Measurements from ENCODE around the gene NGFR.

Gene NGFR

GRCh38 chr17:49468811-49469385 lies 26.2 kb upstream of the NGFR start:
- no peak for DNase-seq (ENCODE audit: low read depth in 4 of 4, low spot score in 1 of 4)

- no peak for DNase-seq (ENCODE audit: low read depth in 4 of 4, low spot score in 1 of 4)
These were observed 25.0 kb upstream of the NGFR start for GRCh38 chr17:49469831-49470810.

DNA sequence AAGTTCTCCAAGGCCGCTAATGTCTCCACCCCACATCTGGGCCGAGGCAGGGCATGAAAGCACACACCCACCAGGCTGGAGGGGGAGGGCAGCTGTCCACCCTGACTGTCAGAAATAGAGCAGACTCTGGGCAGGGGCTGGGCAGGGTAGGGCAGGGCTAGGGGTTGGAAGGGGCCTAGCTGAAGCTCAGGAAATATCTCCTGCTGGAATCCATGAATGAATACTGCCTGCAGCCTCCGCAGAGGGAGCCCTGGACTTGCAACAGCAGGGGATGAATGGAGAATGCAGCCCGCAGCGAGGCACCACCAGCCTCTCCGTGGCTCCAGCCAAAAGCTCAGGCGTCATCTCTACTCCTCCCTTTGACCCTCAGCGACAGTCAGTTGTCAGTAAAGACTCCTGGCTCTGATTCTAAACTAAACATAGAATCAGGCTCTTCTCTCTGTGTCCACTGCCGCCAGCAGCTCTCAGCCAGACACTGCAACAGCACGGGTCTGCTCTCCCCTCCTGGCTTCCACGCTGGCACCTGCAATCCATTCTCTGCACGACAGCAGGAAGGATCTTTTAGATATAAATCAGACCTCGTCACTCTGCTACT lies 23.9 kb upstream of the NGFR start:
- no peak for DNase-seq (ENCODE audit: low read depth in 4 of 4, low spot score in 1 of 4)

DNA sequence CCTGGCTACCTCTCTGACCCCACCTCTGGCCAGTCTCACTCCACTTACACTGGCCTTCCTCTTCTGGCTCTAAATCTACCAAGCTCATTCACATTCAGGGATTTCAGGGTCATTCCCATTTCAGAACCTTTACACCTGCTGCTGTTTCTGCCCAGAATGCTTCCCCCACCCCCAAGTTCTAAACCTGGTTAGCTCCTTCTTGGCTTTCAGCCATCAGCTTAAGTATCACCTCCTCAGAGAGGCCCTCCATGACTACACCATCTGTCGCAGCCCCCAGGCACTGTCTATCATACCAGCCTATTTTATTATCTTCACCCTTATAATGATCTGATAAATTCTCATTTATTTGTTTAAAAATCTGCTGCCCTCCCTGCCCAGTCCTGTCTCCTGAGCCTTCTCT lies 23.3 kb upstream of the NGFR start:
- DNase-seq (ENCODE audit: low read depth in 4 of 4, low spot score in 1 of 4), result no peak

DNA sequence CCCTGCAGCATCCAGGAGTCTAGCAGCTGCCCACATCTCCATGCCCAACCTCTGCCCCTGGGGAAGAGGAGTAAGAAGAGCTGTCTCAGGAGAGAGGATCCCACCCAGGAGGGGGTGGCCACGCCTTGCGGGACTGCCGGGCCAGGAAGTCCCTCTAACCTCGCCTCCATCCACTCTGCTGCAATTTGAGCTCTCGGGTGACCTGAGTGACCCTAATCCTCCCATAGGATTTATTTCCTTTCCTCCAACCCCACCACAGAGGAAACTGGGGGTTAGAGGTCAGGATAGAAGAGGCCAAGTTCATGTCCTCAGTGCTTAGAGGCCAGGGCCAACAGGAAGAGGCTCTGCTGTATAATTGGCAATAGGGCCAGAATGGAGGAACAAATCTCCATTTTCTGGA lies 22.6 kb upstream of the NGFR start:
- no peak for DNase-seq (ENCODE audit: low read depth in 4 of 4, low spot score in 1 of 4)

DNA sequence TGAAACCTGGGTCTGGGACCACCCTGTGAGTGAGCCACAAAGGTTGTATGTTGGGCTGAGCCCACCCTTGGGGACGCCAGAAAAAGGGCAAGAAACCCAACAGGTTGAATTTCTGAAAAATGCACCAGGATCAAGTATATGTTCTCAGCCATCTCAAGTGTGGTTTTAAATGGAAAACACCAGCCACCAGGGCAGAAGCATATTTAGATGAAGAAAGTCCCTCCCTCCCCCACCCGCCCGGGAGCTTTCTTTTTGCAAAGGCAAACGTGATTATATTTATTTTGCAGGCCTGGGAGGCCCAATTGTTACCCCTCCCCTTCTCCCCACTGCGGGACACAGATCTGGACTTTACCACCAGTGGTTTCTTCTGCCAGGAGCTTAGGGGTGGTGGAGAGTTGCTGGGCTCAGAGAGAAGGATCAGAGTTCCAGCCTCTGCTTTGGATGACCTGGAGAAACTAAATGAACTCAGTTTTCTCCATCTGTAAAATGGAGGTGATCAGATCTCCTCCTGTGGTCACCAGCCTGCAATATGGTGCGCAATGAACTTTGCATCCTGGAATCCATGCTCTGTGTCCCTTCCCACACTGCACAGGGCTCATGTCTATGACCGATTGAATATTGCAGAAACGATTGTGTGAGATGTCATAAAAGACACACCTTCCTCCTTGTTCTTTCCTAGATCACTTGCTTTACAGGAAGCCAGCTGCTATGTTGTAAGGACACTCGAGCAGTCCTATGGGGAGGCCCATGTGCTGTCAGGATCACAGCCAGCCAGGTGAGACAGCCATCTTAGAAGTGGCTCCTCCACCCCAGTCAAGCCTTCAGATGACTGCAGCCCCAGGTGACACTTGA lies 21.0 kb upstream of the NGFR start:
- DNase-seq (ENCODE audit: low read depth in 4 of 4, low spot score in 1 of 4), result no peak

DNA sequence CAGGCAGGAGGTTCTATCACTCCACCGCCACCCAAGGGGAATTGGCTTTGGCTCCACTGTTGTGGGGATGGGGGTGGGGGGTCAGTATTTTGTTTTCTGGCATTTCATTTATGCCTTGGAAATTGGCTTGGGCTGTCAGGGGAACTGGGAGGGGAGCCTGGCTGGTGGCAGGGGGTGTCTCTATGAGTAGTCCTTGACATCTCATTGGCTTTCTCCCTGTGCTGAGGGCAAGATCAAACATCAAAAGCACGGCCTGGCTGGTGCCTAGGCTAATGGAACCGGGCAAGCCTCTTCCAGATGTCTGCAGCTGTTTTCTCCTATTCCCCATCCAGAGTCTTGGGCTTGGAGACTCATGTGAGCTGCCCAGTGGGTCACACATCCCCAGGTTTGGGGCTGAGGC lies 17.4 kb upstream of the NGFR start:
- no peak for DNase-seq (ENCODE audit: low read depth in 4 of 4, low spot score in 1 of 4)

GRCh38 chr17:49480836-49481615 lies 14.1 kb upstream of the NGFR start:
- no peak for DNase-seq (ENCODE audit: low read depth in 4 of 4, low spot score in 1 of 4)

GRCh38 chr17:49482144-49482817 lies 12.8 kb upstream of the NGFR start:
- no peak for DNase-seq (ENCODE audit: low read depth in 4 of 4, low spot score in 1 of 4)

GRCh38 chr17:49483599-49484509 lies 11.2 kb upstream of the NGFR start:
- no peak for DNase-seq (ENCODE audit: low read depth in 4 of 4, low spot score in 1 of 4)

DNA sequence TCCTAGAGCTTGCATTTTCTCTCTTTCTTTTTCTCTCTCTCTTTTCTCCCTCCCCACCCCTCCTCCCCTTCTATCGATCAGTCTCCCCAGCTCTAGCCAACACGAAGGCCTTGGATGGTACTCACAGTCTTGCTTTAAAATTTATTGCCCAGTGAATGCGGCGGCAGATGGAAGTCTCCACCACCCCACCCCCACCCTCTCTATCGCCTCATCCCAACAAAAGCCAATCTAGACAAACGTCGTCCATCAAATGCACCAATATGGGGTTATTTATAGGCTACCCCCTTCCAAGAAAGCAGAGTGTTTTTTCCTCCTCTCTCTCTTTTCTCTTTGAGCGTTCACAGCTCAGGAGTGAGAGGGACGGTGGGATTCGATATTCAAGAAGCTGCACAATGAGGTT lies 10.5 kb upstream of the NGFR start:
- no peak for DNase-seq (ENCODE audit: low read depth in 4 of 4, low spot score in 1 of 4)

DNA sequence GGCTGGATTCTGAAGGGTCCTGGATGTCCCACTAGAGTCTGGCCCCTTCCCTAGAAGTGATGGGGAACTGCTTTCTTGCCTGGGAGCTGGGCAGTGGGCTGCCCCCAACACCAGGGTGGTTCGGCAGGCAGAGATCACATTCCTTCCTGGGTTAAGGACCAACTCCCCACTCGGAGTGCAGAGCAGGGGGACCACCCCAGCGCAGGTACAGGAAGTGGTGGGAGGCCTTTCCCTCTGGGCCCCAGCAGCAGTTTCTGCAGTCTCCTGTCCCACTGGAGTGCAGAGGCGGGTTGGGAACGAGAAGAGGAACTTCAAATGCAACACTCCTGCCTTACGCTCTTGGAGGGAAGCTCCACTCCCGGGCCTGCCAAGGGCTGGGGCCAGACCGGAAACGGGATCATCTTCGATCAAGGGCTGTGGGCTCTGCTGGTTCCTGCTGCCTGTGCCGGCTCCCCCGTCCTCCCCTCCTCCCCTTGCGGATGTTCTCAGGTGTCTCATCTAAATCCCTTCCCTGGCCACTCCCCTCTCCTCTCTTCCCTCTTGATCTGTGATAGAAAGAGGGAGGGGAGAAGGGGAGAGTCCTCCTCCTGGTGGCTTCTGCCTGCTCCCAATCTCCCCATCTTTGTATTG lies 9.0 kb upstream of the NGFR start:
- DNase-seq (ENCODE audit: low read depth in 4 of 4, low spot score in 1 of 4), result no peak

GRCh38 chr17:49487183-49487582 lies 7.9 kb upstream of the NGFR start:
- no peak for DNase-seq (ENCODE audit: low read depth in 4 of 4, low spot score in 1 of 4)

GRCh38 chr17:49488612-49489011 lies 6.5 kb upstream of the NGFR start:
- no peak for DNase-seq (ENCODE audit: low read depth in 4 of 4, low spot score in 1 of 4)

DNA sequence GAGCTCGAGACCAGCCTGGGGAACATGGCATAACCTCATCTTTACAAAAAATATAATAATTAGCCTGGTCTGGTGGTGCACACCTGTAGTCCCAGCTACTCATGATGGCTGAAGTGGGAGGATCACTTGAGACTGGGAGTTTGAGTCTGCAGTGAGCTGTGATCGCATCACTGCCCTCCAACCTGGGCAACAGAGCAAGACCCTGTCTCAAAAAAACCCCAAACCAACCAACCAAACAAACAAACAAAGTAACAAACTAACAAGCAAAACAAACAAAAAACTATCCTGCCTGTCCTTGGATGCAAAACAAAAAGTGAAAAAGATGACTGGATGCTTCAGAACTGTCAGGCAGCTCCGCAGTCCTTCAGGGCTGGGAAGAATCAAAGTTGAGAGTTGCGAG lies 5.7 kb upstream of the NGFR start:
- no peak for DNase-seq (ENCODE audit: low read depth in 4 of 4, low spot score in 1 of 4)

GRCh38 chr17:49490276-49490675 lies 4.8 kb upstream of the NGFR start:
- DNase-seq (ENCODE audit: low read depth in 4 of 4, low spot score in 1 of 4), result no peak

GRCh38 chr17:49491192-49491769 lies 3.8 kb upstream of the NGFR start:
- DNase-seq (ENCODE audit: low read depth in 4 of 4, low spot score in 1 of 4), result no peak

DNA sequence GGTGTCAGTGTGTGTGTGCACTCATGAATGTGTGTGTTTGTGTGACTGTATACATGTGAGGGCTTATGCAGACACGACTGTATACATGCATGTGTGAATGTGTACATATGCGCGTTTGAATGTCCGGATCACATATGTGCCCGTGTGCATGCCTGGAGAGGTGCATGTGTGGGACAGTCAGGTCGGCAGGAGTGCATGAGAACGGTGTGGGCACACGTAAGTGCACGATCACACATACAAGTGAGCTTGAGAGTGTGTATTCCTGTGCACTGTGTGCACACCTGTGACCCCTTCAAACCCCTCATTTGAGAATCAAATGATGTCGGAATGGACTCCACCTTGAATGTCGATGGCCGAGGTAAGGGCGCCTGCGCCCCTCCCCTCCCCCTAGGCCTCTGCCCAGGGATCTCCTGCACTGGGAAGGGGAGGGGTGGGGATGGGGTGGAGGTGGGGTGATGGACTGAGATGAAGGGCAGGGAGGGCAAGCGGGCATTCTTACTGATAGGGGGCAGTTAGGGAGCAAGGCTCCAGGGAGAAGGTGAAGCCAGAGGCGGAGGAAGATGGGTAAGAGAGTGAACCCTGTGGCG lies 601 bp upstream of the NGFR start:
- no peak for DNase-seq (ENCODE audit: low read depth in 4 of 4, low spot score in 1 of 4)

Measured in stimulated activated CD4-positive, alpha-beta T cell treated with anti-CD3 and anti-CD28 coated beads, Interleukin-1b, Interleukin-23, amount 100 ng/mL, for 24 hours (primary cell).